Measurements from ENCODE around the gene KIAA1671. TPM values are rescaled to one million over a fixed set of nuclear protein-coding genes. Genes with fewer than 3 reads are reported as not detected.
A peak's percentile ranks its signal among the peaks of the same experiment; 100 is the strongest.

KIAA1671 gene
- total RNA-seq, 1 donor from 2014 or later = 11.4 TPM

GRCh38 chr22:25021976-25022711, 69.6 kb downstream of the KIAA1671 start:
- Mint-ChIP-seq H3K36me3 (ENCODE audit: low read depth) (no peaks in the 10 kb centered on the region), H3K27me3 (peaks cover 28% of the 10 kb centered on the region), H3K4me3 (no peak overlapping the region), H3K27ac (no peak overlapping the region), H3K4me1 (peaks cover 16% of the 10 kb centered on the region), H3K9me3 (no peaks in the 10 kb centered on the region)
- DNase-seq = no peak
- intact Hi-C loops (cut with micrococcal nuclease) = no loop called here

GRCh38 chr22:25023879-25024278, 71.4 kb downstream of the KIAA1671 start:
- no peaks in the 10 kb centered on the region for H3K9me3 Mint-ChIP-seq
- peaks cover 18% of the 10 kb centered on the region for H3K27me3 Mint-ChIP-seq
- no peaks in the 10 kb centered on the region for H3K36me3 Mint-ChIP-seq (ENCODE audit: low read depth)
- DNase-seq = no peak
- H3K4me1 Mint-ChIP-seq = peaks cover 20% of the 10 kb centered on the region
- intact Hi-C loops (cut with micrococcal nuclease) = no loop called here
- no peak overlapping the region for H3K4me3 Mint-ChIP-seq
- H3K27ac Mint-ChIP-seq = no peak overlapping the region

GRCh38 chr22:25024895-25025294, 72.4 kb downstream of the KIAA1671 start:
- no peak for DNase-seq
- intact Hi-C loops (cut with micrococcal nuclease) = loop anchor here (5.0 kb wide), 1 partner anchor 33 kb away; no protein-coding TSS in a partner anchor
- Mint-ChIP-seq H3K36me3 (ENCODE audit: low read depth) (no peaks in the 10 kb centered on the region), H3K4me1 (peaks cover 20% of the 10 kb centered on the region), H3K9me3 (no peaks in the 10 kb centered on the region), H3K27ac (no peak overlapping the region), H3K4me3 (no peak overlapping the region), H3K27me3 (peaks cover 8% of the 10 kb centered on the region)

- peaks cover 2% of the 10 kb centered on the region for H3K27me3 Mint-ChIP-seq
- peaks cover 20% of the 10 kb centered on the region for H3K4me1 Mint-ChIP-seq
- no peaks in the 10 kb centered on the region for H3K9me3 Mint-ChIP-seq
- H3K36me3 Mint-ChIP-seq (ENCODE audit: low read depth) = no peaks in the 10 kb centered on the region
- peak; percentile 62 for DNase-seq
- intact Hi-C loops (cut with micrococcal nuclease) = loop anchor here (5.0 kb wide), 1 partner anchor 33 kb away; no protein-coding TSS in a partner anchor
- H3K27ac Mint-ChIP-seq = peak overlapping the region; percentile 81
- peak overlapping the region; percentile 75 for H3K4me3 Mint-ChIP-seq
Observed at GRCh38 chr22:25025491-25026400, 73.2 kb downstream of the KIAA1671 start.

GRCh38 chr22:25027043-25027906, 74.8 kb downstream of the KIAA1671 start:
- intact Hi-C loops (cut with micrococcal nuclease) = loop anchor here (5.0 kb wide), 1 partner anchor 35 kb away; no protein-coding TSS in a partner anchor
- Mint-ChIP-seq H3K27ac (no peak overlapping the region), H3K4me1 (peaks cover 20% of the 10 kb centered on the region), H3K4me3 (no peak overlapping the region), H3K9me3 (no peaks in the 10 kb centered on the region), H3K36me3 (ENCODE audit: low read depth) (no peaks in the 10 kb centered on the region), H3K27me3 (no peaks in the 10 kb centered on the region)
- DNase-seq = no peak

GRCh38 chr22:25027959-25028840, 75.7 kb downstream of the KIAA1671 start:
- H3K4me1 Mint-ChIP-seq = peaks cover 20% of the 10 kb centered on the region
- DNase-seq = peak; percentile 77
- intact Hi-C loops (cut with micrococcal nuclease) = loop anchor here (5.0 kb wide), 1 partner anchor 36 kb away; no protein-coding TSS in a partner anchor
- no peaks in the 10 kb centered on the region for H3K27me3 Mint-ChIP-seq
- H3K27ac Mint-ChIP-seq = no peak overlapping the region
- H3K9me3 Mint-ChIP-seq = no peaks in the 10 kb centered on the region
- no peaks in the 10 kb centered on the region for H3K36me3 Mint-ChIP-seq (ENCODE audit: low read depth)
- H3K4me3 Mint-ChIP-seq = no peak overlapping the region

- intact Hi-C loops (cut with micrococcal nuclease) = loop anchor here (5.0 kb wide), 1 partner anchor 36 kb away; no protein-coding TSS in a partner anchor
- Mint-ChIP-seq H3K27me3 (no peaks in the 10 kb centered on the region), H3K4me3 (no peak overlapping the region), H3K4me1 (peaks cover 20% of the 10 kb centered on the region), H3K27ac (no peak overlapping the region), H3K9me3 (no peaks in the 10 kb centered on the region), H3K36me3 (ENCODE audit: low read depth) (no peaks in the 10 kb centered on the region)
- DNase-seq = no peak
Observed at GRCh38 chr22:25028841-25029141, 76.3 kb downstream of the KIAA1671 start.

GRCh38 chr22:25029181-25029580, 76.7 kb downstream of the KIAA1671 start:
- H3K4me3 Mint-ChIP-seq = no peak overlapping the region
- intact Hi-C loops (cut with micrococcal nuclease) = loop anchor here (5.0 kb wide), 1 partner anchor 37 kb away; no protein-coding TSS in a partner anchor
- no peak for DNase-seq
- H3K27ac Mint-ChIP-seq = no peak overlapping the region
- H3K36me3 Mint-ChIP-seq (ENCODE audit: low read depth) = no peaks in the 10 kb centered on the region
- H3K4me1 Mint-ChIP-seq = peaks cover 20% of the 10 kb centered on the region
- H3K9me3 Mint-ChIP-seq = no peaks in the 10 kb centered on the region
- H3K27me3 Mint-ChIP-seq = no peaks in the 10 kb centered on the region

GRCh38 chr22:25030636-25031035, 78.1 kb downstream of the KIAA1671 start:
- Mint-ChIP-seq H3K27me3 (no peaks in the 10 kb centered on the region), H3K27ac (no peak overlapping the region), H3K4me1 (peaks cover 18% of the 10 kb centered on the region), H3K4me3 (no peak overlapping the region), H3K36me3 (ENCODE audit: low read depth) (no peaks in the 10 kb centered on the region), H3K9me3 (no peaks in the 10 kb centered on the region)
- no peak for DNase-seq
- intact Hi-C loops (cut with micrococcal nuclease) = no loop called here

- intact Hi-C loops (cut with micrococcal nuclease) = no loop called here
- Mint-ChIP-seq H3K27me3 (no peaks in the 10 kb centered on the region), H3K4me3 (no peak overlapping the region), H3K27ac (no peak overlapping the region), H3K36me3 (ENCODE audit: low read depth) (no peaks in the 10 kb centered on the region), H3K4me1 (peaks cover 5% of the 10 kb centered on the region), H3K9me3 (no peaks in the 10 kb centered on the region)
- no peak for DNase-seq
Observed at GRCh38 chr22:25032066-25032465, 79.5 kb downstream of the KIAA1671 start.

- Mint-ChIP-seq H3K27me3 (no peaks in the 10 kb centered on the region), H3K9me3 (no peaks in the 10 kb centered on the region), H3K4me3 (no peak overlapping the region), H3K27ac (no peak overlapping the region), H3K36me3 (ENCODE audit: low read depth) (no peaks in the 10 kb centered on the region), H3K4me1 (no peaks in the 10 kb centered on the region)
- no peak for DNase-seq
- intact Hi-C loops (cut with micrococcal nuclease) = no loop called here
Observed at GRCh38 chr22:25035715-25036114, 83.2 kb downstream of the KIAA1671 start.

GRCh38 chr22:25038239-25038638, 85.7 kb downstream of the KIAA1671 start:
- no peak overlapping the region for H3K27ac Mint-ChIP-seq
- no peak for DNase-seq
- no peaks in the 10 kb centered on the region for H3K36me3 Mint-ChIP-seq (ENCODE audit: low read depth)
- H3K27me3 Mint-ChIP-seq = no peaks in the 10 kb centered on the region
- H3K4me3 Mint-ChIP-seq = no peak overlapping the region
- no peaks in the 10 kb centered on the region for H3K4me1 Mint-ChIP-seq
- intact Hi-C loops (cut with micrococcal nuclease) = no loop called here
- H3K9me3 Mint-ChIP-seq = no peaks in the 10 kb centered on the region

- Mint-ChIP-seq H3K27ac (no peak overlapping the region), H3K4me3 (no peak overlapping the region), H3K9me3 (no peaks in the 10 kb centered on the region), H3K4me1 (no peaks in the 10 kb centered on the region), H3K27me3 (no peaks in the 10 kb centered on the region), H3K36me3 (ENCODE audit: low read depth) (no peaks in the 10 kb centered on the region)
- intact Hi-C loops (cut with micrococcal nuclease) = no loop called here
- DNase-seq = no peak
Observed at GRCh38 chr22:25038771-25039170, 86.3 kb downstream of the KIAA1671 start.

Data from activated CD4-positive, alpha-beta T cell treated with anti-CD3 and anti-CD28 coated beads, Interleukin-2, amount 10 ng/mL, durations not matched to agents 24 days and 14 days (primary cell).